K562 (cell line): ENCODE data around the gene CEP95. TPM values are rescaled to one million over a fixed set of nuclear protein-coding genes. Genes with fewer than 3 reads are reported as not detected.

ENCODE experiments used
- ARID1B ChIP-seq: fragments of 450-650 bp; IDR thresholded peaks from 2 replicates; pipeline ENCODE4 v1.6.1; 2016; ENCODE audit warnings: antibody characterized with exemption, mild to moderate bottlenecking, inconsistent platforms
- CBX8 ChIP-seq: fragments of 200-600 bp; sonication (generic); IDR thresholded peaks from 2 replicates; pipeline ENCODE4 v1.6.1; 2012; ENCODE audit warnings: borderline replicate concordance, mixed run types, low read depth, mild to moderate bottlenecking, moderate library complexity, mixed read lengths, low read length, control low read depth, inconsistent platforms; ENCODE audit not compliant: poor library complexity, severe bottlenecking; ENCODE audit errors: extremely low read depth
- JUN ChIP-seq, 2 experiments: sonication (generic) in 1 of 2; formaldehyde crosslinking in 1 of 2; IDR thresholded peaks; 2 replicates each; pipeline versions ENCODE4 v1.6.1 to v1.8.0; 2012 to 2022; ENCODE audit warnings: borderline replicate concordance in 2 of 2, mild to moderate bottlenecking in 2 of 2, improper control_type of control experiment in 1 of 2, low read depth in 1 of 2, low read length in 1 of 2, missing genetic modification reagents in 1 of 2
- JUND ChIP-seq, 2 experiments: IDR thresholded peaks; 2 replicates in 1 of 2; 3 replicates in 1 of 2; pipeline ENCODE4 v1.6.1; 2011; ENCODE audit warnings: borderline replicate concordance in 2 of 2, low read depth in 2 of 2, low read length in 2 of 2, improper control_type of control experiment in 1 of 2, missing biosample characterization in 1 of 2, missing genetic modification characterization in 1 of 2, missing genetic modification reagents in 1 of 2
- MAZ ChIP-seq, 2 experiments: fragments of 450-650 bp in 1 of 2; sonication (generic) in 1 of 2; formaldehyde crosslinking; IDR thresholded peaks in 1 of 2; conservative IDR thresholded peaks in 1 of 2; 2 replicates each; pipeline versions ENCODE4 v1.4.0 to v1.5.0; 2020; ENCODE audit warnings: mild to moderate bottlenecking in 1 of 2, missing genetic modification reagents in 1 of 2
- RBBP5 ChIP-seq: fragments of 200-600 bp; sonication (generic); IDR thresholded peaks from 2 replicates; pipeline ENCODE4 v1.6.1; 2012; ENCODE audit warnings: borderline replicate concordance, mild to moderate bottlenecking, low read length, control low read depth, inconsistent platforms; ENCODE audit not compliant: insufficient read depth, poor library complexity, severe bottlenecking
- RFX1 ChIP-seq: fragments of 450-650 bp; IDR thresholded peaks from 2 replicates; pipeline ENCODE4 v1.6.1; 2016; ENCODE audit warnings: mild to moderate bottlenecking, moderate library complexity
- TAF7 ChIP-seq: fragments of 450-650 bp; IDR thresholded peaks from 2 replicates; pipeline ENCODE4 v1.6.1; 2016; ENCODE audit warnings: missing genetic modification characterization, missing compliant biosample characterization
- U2AF1 ChIP-seq: fragments of 200-400 bp; formaldehyde crosslinking; optimal IDR thresholded peaks from 2 replicates; pipeline ENCODE3; 2017; ENCODE audit warnings: mild to moderate bottlenecking, low read depth, low read length, moderate library complexity
- ZNF41 ChIP-seq: fragments of 250-450 bp; sonication (Bioruptor Pico); conservative IDR thresholded peaks from 2 replicates; pipeline ENCODE4 v1.4.0; 2020; ENCODE audit warnings: mild to moderate bottlenecking
- ZNF699 ChIP-seq: fragments of 250-450 bp; sonication (Bioruptor Pico); IDR thresholded peaks from 2 replicates; pipeline ENCODE4 v1.8.0; 2021; ENCODE audit warnings: mild to moderate bottlenecking, moderate library complexity; ENCODE audit not compliant: insufficient replicate concordance
- polyA plus RNA-seq, 8 experiments: library from polyadenylated mRNA; depleted of rRNA in 4 of 8; stranded (reverse) in 5 of 8; unstranded in 3 of 8; fragments of >200 nt; fragmentation: Nextera tagmentation in 2 of 8; fragmentation: Illumina TruSeq in 1 of 8; extraction: Ambion mirVana in 2 of 8; extraction: Trizol in 1 of 8; gene quantifications; 2 replicates each; pipeline versions ENCODE4 v1.2.1 to v1.2.3, GENCODE V29; 2011 to 2014; ENCODE audit warnings: inconsistent platforms in 1 of 8, missing spikeins in 1 of 8
- total RNA-seq, 7 experiments: library from RNA; depleted of rRNA in 6 of 7; stranded (reverse); fragments of >200 nt in 6 of 7; fragmentation: Illumina TruSeq in 2 of 7; extraction: Trizol in 2 of 7; gene quantifications; 2 replicates each; pipeline versions ENCODE4 v1.2.1 to v1.2.3, GENCODE V29; 2011 to 2021; ENCODE audit warnings: low replicate concordance in 1 of 7
- TF ChIP-seq, protein P1 (sequence below), 2 experiments: fragments of 150-350 bp in 1 of 2; IDR thresholded peaks; 2 replicates each; pipeline ENCODE4 v1.6.1; 2012 to 2016; ENCODE audit warnings: low read depth in 2 of 2, low read length in 2 of 2, mild to moderate bottlenecking in 1 of 2, moderate library complexity in 1 of 2
- TF ChIP-seq, protein P2 (sequence below): sonication (generic); formaldehyde crosslinking; IDR thresholded peaks from 2 replicates; pipeline ENCODE4 v1.8.0; 2022; ENCODE audit warnings: mild to moderate bottlenecking, missing genetic modification reagents
- TF ChIP-seq, protein P3 (sequence below): fragments of 250-450 bp; sonication (Bioruptor Pico); IDR thresholded peaks from 2 replicates; pipeline ENCODE4 v1.8.0; 2021; ENCODE audit warnings: borderline replicate concordance, mild to moderate bottlenecking, moderate library complexity; ENCODE audit not compliant: poor library complexity, severe bottlenecking
- TF ChIP-seq, protein P4 (sequence below): sonication (generic); formaldehyde crosslinking; IDR thresholded peaks from 2 replicates; pipeline ENCODE4 v1.8.0; 2022; ENCODE audit warnings: mild to moderate bottlenecking, missing genetic modification reagents

CEP95 gene
- total and polyA plus RNA-seq, 9 of the 15 experiments (the other 6 are each of a cell fraction or from before 2014, with no cell fraction given), result 26.7 to 80.7 (median 56.9) TPM

DNA sequence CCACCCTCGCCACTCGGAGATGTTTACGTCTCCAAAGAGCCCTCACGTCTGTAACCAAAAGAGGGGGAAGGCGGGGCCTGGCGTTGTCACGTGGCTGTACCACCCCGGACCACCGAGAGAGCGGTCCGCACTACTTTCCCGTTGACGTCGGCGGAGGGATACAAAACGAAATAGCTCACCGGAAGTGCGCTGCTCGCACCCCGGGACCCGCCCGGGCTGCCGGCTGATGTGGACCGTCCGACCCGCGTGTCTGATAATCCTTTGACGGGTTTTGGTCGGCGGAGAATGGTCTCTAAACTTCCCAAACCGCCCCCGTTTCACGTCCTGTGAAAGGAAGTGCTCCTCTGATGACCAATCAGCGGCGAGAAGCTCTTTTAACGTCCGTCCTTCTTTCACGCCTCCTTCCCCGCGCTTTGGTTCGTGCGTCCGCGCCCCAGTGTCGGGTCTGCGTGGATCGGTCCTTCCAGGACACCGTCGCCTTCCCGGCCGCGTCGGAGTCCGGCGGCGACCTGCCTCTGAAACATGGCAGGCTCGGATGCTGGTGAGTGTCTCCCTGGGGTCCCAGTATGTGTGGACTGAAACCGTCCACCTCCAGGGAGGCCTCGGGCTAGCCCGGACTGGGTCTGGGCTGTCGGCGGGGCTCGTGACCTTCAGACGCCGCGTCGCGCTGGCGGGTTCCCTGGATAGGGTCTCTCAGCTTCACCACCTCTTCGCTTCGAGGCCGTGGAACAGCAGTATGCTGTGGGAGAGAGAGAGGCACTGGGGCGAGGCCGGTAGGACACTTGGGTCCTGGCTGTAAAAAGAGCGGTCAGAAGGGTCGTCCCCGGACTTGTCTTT, at the start of gene CEP95 (continued):
- TF ChIP-seq JUN (IDR thresholded peaks at IDR 0.05; ENCODE audit: borderline replicate concordance, low read depth, low read length) (no peak), JUN (CRISPR knock-in tag; IDR thresholded peaks at IDR 0.05; ENCODE audit: borderline replicate concordance) (peak; percentile 82), TAF7 (peak; percentile 71), RBBP5 (peak; percentile 93), RFX1 (no peak), ZNF41 (no peak), U2AF1 (no peak), JUND (IDR thresholded peaks at IDR 0.05; ENCODE audit: borderline replicate concordance, low read depth, low read length) (no peak), JUND (tag; IDR thresholded peaks at IDR 0.05; ENCODE audit: borderline replicate concordance, low read depth, low read length) (peak; percentile 63; the same call in 1 of the 3 replicates), ARID1B (peak; percentile 22; the same call in 1 of the 2 replicates), CBX8 (no peak), MAZ (CRISPR knock-in tag; conservative IDR thresholded peaks at IDR 0.05 in 1 of 2, IDR thresholded peaks at IDR 0.05 in 1 of 2) (peak; percentile 43 to 71; a peak in 3 of 4 replicates), ZNF699 (CRISPR knock-in tag) (no peak)
- TF ChIP-seq, protein P1, sequence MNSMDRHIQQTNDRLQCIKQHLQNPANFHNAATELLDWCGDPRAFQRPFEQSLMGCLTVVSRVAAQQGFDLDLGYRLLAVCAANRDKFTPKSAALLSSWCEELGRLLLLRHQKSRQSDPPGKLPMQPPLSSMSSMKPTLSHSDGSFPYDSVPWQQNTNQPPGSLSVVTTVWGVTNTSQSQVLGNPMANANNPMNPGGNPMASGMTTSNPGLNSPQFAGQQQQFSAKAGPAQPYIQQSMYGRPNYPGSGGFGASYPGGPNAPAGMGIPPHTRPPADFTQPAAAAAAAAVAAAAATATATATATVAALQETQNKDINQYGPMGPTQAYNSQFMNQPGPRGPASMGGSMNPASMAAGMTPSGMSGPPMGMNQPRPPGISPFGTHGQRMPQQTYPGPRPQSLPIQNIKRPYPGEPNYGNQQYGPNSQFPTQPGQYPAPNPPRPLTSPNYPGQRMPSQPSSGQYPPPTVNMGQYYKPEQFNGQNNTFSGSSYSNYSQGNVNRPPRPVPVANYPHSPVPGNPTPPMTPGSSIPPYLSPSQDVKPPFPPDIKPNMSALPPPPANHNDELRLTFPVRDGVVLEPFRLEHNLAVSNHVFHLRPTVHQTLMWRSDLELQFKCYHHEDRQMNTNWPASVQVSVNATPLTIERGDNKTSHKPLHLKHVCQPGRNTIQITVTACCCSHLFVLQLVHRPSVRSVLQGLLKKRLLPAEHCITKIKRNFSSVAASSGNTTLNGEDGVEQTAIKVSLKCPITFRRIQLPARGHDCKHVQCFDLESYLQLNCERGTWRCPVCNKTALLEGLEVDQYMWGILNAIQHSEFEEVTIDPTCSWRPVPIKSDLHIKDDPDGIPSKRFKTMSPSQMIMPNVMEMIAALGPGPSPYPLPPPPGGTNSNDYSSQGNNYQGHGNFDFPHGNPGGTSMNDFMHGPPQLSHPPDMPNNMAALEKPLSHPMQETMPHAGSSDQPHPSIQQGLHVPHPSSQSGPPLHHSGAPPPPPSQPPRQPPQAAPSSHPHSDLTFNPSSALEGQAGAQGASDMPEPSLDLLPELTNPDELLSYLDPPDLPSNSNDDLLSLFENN (IDR thresholded peaks at IDR 0.05; ENCODE audit: low read depth in 2 of 2, low read length in 2 of 2), result no peak
- TF ChIP-seq, protein P2, sequence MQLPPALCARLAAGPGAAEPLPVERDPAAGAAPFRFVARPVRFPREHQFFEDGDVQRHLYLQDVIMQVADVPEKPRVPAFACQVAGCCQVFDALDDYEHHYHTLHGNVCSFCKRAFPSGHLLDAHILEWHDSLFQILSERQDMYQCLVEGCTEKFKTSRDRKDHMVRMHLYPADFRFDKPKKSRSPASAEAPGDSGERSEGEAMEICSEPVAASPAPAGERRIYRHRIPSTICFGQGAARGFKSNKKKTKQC, result peak; percentile 45; the same call in 1 of the 2 replicates
- TF ChIP-seq, protein P3, sequence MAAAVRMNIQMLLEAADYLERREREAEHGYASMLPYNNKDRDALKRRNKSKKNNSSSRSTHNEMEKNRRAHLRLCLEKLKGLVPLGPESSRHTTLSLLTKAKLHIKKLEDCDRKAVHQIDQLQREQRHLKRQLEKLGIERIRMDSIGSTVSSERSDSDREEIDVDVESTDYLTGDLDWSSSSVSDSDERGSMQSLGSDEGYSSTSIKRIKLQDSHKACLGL (CRISPR knock-in tag), result peak; percentile 23
- TF ChIP-seq, protein P4, sequence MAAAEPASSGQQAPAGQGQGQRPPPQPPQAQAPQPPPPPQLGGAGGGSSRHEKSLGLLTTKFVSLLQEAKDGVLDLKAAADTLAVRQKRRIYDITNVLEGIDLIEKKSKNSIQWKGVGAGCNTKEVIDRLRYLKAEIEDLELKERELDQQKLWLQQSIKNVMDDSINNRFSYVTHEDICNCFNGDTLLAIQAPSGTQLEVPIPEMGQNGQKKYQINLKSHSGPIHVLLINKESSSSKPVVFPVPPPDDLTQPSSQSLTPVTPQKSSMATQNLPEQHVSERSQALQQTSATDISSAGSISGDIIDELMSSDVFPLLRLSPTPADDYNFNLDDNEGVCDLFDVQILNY, result 0 out of 2 replicates have a peak, but pooled peaks have one; percentile 46
